ENCODE data around the gene CREBBP.

The CREBBP gene

GRCh38 chr16:3861808-3862451 lies 18.6 kb downstream of the CREBBP start:
- no peak for TF ChIP-seq ZFX (IDR thresholded peaks at IDR 0.05)
- TF ChIP-seq, protein P1, sequence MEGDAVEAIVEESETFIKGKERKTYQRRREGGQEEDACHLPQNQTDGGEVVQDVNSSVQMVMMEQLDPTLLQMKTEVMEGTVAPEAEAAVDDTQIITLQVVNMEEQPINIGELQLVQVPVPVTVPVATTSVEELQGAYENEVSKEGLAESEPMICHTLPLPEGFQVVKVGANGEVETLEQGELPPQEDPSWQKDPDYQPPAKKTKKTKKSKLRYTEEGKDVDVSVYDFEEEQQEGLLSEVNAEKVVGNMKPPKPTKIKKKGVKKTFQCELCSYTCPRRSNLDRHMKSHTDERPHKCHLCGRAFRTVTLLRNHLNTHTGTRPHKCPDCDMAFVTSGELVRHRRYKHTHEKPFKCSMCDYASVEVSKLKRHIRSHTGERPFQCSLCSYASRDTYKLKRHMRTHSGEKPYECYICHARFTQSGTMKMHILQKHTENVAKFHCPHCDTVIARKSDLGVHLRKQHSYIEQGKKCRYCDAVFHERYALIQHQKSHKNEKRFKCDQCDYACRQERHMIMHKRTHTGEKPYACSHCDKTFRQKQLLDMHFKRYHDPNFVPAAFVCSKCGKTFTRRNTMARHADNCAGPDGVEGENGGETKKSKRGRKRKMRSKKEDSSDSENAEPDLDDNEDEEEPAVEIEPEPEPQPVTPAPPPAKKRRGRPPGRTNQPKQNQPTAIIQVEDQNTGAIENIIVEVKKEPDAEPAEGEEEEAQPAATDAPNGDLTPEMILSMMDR (conservative IDR thresholded peaks at IDR 0.05): no peak
- H3K27ac ChIP-seq: no peak overlapping the region

DNA sequence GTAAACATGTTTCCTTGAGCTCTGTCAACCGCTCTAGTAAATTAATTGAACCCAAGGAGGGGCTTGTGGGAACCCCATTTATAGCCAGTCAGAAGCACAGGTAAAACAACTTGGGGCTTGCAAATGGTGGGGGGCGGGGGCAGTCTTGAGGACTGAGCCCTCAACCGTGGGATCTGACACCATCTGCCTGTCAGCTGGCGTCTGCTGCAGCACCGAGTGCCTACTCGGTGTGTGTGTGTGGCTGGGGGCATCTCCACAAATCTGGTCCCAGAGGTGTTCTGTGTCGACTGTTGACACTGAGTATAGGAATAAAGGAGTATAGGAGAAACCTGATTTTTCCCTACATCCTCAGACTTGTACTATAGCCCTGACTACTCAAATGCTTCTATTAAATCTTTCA lies 20.6 kb downstream of the CREBBP start:
- H3K27ac ChIP-seq: no peak overlapping the region

DNA sequence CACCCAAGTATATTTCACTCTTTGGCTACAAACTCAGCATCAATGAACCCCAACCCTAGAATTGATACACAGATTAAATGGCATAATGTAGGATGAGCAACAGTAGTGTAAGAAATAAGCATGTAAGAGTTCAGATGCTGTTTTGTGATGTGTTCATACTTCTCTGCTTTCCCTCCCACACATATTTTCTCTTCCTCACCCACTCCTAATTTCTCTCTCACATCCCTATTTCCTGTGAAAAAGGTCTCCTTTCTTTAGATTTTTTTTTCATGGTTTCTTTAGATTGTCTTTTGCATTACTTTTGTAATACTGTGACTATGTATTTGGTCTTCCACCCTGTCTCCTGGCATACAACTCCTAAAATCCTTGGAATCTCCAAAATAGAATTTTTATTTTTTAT lies 21.7 kb downstream of the CREBBP start:
- TF ChIP-seq, protein P1 (conservative IDR thresholded peaks at IDR 0.05): no peak
- TF ChIP-seq ZFX (IDR thresholded peaks at IDR 0.05): no peak
- no peak overlapping the region for H3K27ac ChIP-seq

More for the DNA sequence above, 20.6 kb downstream of the CREBBP start:
- no peak for TF ChIP-seq ZFX (IDR thresholded peaks at IDR 0.05)
- TF ChIP-seq, protein P1 (conservative IDR thresholded peaks at IDR 0.05): no peak

DNA sequence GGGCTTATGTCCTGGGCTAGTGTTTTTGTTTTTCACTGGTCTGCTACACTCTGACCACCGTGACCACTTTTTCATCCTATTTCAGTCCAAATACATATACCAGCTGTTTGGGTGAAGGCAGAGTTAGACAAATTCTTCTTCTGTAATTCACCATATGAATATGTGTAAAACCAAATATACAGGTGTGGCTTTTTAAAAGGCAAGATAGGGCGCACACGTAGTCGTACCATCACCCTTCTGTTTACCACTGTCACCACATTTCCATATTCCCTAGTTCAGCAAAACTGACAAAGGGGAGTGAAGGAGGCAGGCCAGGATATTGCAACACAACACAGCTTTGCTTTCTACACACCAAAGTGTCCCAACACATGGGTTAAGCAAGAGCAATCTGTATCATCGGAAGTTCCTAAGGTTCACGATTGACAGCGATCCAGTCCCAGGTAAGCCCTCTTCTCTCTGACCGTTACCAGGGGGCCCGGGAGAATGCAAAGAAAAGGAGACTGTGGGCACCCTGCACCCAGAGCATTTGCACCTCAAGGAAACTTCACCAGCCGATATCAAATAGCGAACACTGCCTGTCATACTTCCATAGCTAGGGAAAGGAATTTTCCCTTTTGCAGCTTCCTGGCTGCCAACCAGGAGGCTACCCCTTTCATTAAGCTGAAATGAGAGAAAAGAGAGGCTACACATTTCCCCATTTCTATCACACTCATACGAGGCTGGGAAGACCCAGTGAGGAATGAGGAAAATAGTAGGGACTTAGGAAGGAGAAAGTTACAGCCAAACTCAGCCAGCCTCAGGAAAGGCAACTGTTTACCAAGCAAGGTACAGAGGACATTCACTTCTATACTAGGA lies 23.1 kb downstream of the CREBBP start:
- TF ChIP-seq, protein P1 (conservative IDR thresholded peaks at IDR 0.05): no peak
- no peak for TF ChIP-seq ZFX (IDR thresholded peaks at IDR 0.05)
- H3K27ac ChIP-seq: no peak overlapping the region

DNA sequence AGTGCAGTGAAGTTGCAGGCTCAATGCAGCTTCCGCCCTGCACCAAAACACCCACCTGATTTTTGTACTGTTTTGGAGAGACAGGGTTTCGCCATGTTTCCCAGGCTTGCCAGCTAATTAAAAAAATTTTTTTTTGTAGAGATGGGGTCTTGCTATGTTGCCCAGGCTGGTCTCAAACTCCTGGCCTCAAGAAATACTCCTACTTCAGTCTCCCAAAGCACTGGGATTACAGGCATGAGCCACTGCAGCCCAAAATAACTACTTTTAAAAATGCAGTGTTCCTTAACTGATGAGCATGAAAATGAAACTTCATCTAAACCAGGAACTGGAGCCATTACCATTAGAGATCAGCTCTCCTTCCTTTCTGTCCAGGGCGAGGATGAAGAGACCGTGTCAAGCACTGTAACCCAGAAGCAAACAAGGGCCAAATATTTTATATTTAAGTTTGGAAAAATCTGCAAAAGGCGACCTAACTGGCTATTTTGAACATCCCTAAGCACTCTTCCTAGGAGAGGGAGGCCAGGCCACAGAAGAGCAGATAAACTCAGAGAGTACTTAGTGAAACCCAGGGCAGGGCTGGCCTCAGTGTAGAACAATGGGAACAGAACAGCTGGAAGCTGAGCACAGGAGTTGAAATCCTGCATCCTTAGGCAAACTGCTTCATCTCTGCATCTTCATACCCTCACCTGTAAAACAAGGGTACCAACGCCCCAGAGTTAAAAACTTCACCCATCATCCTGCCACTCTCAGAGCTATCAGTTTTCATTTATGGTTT lies 24.0 kb downstream of the CREBBP start:
- TF ChIP-seq, protein P1 (conservative IDR thresholded peaks at IDR 0.05): no peak
- TF ChIP-seq ZFX (IDR thresholded peaks at IDR 0.05): no peak
- H3K27ac ChIP-seq: no peak overlapping the region

DNA sequence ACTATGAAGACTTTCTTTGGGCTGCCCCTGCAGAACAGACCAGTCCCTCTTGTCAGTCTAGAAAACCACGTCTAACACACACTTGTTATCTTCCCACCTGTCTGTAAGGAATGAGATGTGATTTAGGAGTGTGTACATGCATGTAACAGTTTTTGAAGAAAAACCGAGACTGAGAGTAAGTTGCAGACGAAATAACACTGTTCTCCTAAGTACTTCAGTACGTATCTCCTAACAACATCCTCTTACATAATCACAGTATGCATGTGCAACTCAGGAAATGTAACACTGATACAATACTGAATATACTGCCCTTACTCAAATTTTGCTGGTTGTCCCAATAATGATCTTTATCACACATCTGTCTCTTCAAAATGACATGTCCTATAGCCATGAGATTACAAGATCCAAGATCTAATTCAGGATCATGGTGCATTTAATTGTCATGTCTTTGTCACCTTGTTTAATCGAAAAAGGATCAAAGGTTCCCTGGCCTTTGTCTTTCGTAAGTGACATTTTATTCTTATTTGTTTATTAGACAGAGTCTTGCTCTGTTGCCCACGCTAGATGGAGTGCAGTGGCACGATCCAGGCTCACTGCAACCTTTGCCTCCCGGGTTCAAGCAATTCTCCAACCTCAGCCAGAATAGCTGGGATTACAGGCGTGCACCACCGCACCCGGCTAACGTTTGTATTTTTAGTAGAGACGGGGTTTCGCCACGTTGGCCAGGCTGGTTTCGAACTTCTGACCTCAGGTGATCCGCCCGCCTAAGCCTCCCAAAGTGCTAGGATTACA lies 25.6 kb downstream of the CREBBP start:
- TF ChIP-seq, protein P1 (conservative IDR thresholded peaks at IDR 0.05): no peak
- TF ChIP-seq ZFX (IDR thresholded peaks at IDR 0.05): no peak
- H3K27ac ChIP-seq: no peak overlapping the region
